GM21526 (cell line): ENCODE data around the gene SLC2A3.
"Not testable (repeated sequence)": the region's sequence is repeated elsewhere in the genome, so short reads cannot be mapped to it uniquely, and the experiment has no call there.

Source experiments
- ATAC-seq: cut with Tn5 transposase; IDR thresholded peaks from one replicate; pipeline ENCODE4 v1.9.1; 2021; ENCODE audit warnings: moderate library complexity; ENCODE audit not compliant: unreplicated experiment, low FRiP score

The SLC2A3 gene

GRCh38 chr12:7935590-7936581 is at the start of gene SLC2A3:
Gene SLC2A3 (minus strand): TSS chr12:7936187. CDS start chr12:7936034, 153 bp downstream.
- ATAC-seq, result no peak

GRCh38 chr12:7984900-7985299 is 48.9 kb upstream of the SLC2A3 start:
- ATAC-seq, result no peak

- not testable (repeated sequence) for ATAC-seq
Observed at GRCh38 chr12:7983460-7983859, 47.5 kb upstream of the SLC2A3 start.

- not testable (repeated sequence) for ATAC-seq
Observed at GRCh38 chr12:7983019-7983418, 47.0 kb upstream of the SLC2A3 start.

- ATAC-seq, result not testable (repeated sequence)
Observed at GRCh38 chr12:7982332-7982735, 46.3 kb upstream of the SLC2A3 start.

GRCh38 chr12:7981446-7981845 is 45.5 kb upstream of the SLC2A3 start:
- ATAC-seq, result no peak

- ATAC-seq, result peak; percentile 64
Observed at GRCh38 chr12:7977351-7978124, 41.6 kb upstream of the SLC2A3 start.

GRCh38 chr12:7973457-7973825 is 37.5 kb upstream of the SLC2A3 start:
- ATAC-seq, result no peak

GRCh38 chr12:7972734-7973456 is 36.9 kb upstream of the SLC2A3 start:
- no peak for ATAC-seq

- not testable (repeated sequence) for ATAC-seq
Observed at GRCh38 chr12:7972269-7972668, 36.3 kb upstream of the SLC2A3 start.

GRCh38 chr12:7971765-7972164 is 35.8 kb upstream of the SLC2A3 start:
- not testable (repeated sequence) for ATAC-seq

- peak; percentile 91 for ATAC-seq
Observed at GRCh38 chr12:7970475-7971252, 34.7 kb upstream of the SLC2A3 start.

GRCh38 chr12:7966563-7966962 is 30.6 kb upstream of the SLC2A3 start:
- no peak for ATAC-seq

GRCh38 chr12:7964669-7965068 is 28.7 kb upstream of the SLC2A3 start:
- not testable (repeated sequence) for ATAC-seq

GRCh38 chr12:7961395-7962178 is 25.6 kb upstream of the SLC2A3 start:
- ATAC-seq, result no peak

GRCh38 chr12:7959701-7960121 is 23.7 kb upstream of the SLC2A3 start:
- ATAC-seq, result no peak

GRCh38 chr12:7959278-7959677 is 23.3 kb upstream of the SLC2A3 start:
- ATAC-seq, result no peak

GRCh38 chr12:7954877-7955276 is 18.9 kb upstream of the SLC2A3 start:
- ATAC-seq, result not testable (repeated sequence)

GRCh38 chr12:7954418-7954817 is 18.4 kb upstream of the SLC2A3 start:
- not testable (repeated sequence) for ATAC-seq
